GM12878 (cell line): Measurements from ENCODE around the gene HOOK2.

Experiments used
- EZH2 ChIP-seq: IDR thresholded peaks from 2 replicates; pipeline ENCODE4 v1.6.1; 2012; ENCODE audit warnings: low read depth, mild to moderate bottlenecking, control low read depth, inconsistent platforms, low read length, borderline replicate concordance; ENCODE audit not compliant: control insufficient read depth
- HDAC6 ChIP-seq: fragments of 200-600 bp; sonication (generic); IDR thresholded peaks from one replicate; pipeline ENCODE4 v1.8.0; 2017; ENCODE audit warnings: antibody characterized with exemption; ENCODE audit not compliant: unreplicated experiment
- MTA2 ChIP-seq: fragments of 450-650 bp; IDR thresholded peaks from 2 replicates; pipeline ENCODE4 v1.6.1; 2016; ENCODE audit warnings: low read depth, mild to moderate bottlenecking, moderate library complexity
- SUPT20H ChIP-seq: IDR thresholded peaks from 2 replicates; pipeline ENCODE4 v1.6.1; 2011; ENCODE audit warnings: low read depth, mild to moderate bottlenecking, low read length, moderate library complexity, borderline replicate concordance; ENCODE audit not compliant: control insufficient read depth
- TF ChIP-seq, protein P1 (sequence below): fragments of 450-650 bp; conservative IDR thresholded peaks from 2 replicates; pipeline ENCODE4 v1.6.1; 2017; ENCODE audit warnings: mild to moderate bottlenecking, moderate library complexity

DNA sequence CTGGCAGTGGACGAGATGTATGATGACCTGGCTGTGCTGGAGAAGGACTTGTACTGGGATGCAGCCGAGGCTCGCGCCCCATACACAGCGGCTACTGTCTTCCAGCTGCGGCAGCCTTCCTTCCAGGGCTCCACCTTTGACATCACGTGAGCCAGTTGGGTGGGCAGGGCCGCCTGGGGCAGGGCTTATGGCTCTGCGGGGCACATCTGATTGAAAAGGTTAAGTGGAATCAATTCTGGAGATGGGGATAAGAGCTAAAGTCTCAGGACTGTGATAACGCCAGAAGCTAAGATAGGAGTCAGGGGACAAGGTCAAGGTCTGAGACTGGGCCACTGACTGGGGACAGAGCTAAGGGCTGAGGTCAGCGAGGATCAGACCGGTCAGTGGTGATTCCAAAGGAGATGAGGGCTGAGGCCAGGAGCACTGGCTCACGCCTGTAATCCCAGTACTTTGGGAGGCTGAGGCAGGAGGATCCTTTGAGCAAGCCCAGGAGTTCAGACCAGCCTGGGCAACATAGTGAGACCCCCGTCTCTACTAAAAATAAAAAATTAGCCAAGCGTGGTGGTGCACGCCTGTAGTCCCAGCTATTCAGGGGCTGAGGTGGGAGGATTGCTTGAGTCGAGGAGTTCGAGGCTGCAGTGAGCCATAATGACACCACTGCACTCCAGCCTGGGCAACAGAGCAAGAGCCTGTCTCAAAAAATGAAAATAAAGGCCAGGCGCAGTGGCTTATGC, 19.0 kb downstream of the HOOK2 start:
- TF ChIP-seq HDAC6 (no peak), SUPT20H (no peak), MTA2 (no peak), EZH2 (no peak)
- TF ChIP-seq, protein P1, sequence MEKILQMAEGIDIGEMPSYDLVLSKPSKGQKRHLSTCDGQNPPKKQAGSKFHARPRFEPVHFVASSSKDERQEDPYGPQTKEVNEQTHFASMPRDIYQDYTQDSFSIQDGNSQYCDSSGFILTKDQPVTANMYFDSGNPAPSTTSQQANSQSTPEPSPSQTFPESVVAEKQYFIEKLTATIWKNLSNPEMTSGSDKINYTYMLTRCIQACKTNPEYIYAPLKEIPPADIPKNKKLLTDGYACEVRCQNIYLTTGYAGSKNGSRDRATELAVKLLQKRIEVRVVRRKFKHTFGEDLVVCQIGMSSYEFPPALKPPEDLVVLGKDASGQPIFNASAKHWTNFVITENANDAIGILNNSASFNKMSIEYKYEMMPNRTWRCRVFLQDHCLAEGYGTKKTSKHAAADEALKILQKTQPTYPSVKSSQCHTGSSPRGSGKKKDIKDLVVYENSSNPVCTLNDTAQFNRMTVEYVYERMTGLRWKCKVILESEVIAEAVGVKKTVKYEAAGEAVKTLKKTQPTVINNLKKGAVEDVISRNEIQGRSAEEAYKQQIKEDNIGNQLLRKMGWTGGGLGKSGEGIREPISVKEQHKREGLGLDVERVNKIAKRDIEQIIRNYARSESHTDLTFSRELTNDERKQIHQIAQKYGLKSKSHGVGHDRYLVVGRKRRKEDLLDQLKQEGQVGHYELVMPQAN: no peak
